ENCODE data around the gene ITCH.
A peak's percentile ranks its signal among the peaks of the same experiment; 100 is the strongest.
"Not testable (repeated sequence)": the region's sequence is repeated elsewhere in the genome, so short reads cannot be mapped to it uniquely, and the experiment has no call there.

The ITCH gene

DNA sequence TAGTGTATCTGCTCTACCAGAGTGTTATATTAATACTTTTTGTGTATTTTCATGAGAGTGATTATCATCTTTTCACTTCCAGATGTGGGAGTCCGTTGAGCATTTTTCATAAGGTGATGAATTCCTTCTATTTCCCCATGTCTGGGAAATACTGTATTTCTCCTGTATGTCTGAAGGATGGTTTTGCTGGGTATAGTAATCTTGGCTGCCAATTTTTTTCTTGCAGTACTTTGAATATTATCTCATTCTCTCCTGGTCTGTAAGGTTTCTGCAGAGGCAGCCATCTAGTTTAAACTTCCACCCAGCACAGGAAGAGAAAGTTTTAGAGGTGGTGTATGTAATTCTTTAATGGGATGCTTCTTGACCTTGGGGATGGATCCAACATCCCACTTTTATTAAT lies 137.8 kb downstream of the ITCH start:
- DNase-seq (ENCODE audit: low read depth in 4 of 4, low spot score in 1 of 4): no peak

- no peak for DNase-seq (ENCODE audit: low read depth in 4 of 4, low spot score in 1 of 4)
Measured at GRCh38 chr20:34506480-34506879, 143.4 kb downstream of the ITCH start.

DNA sequence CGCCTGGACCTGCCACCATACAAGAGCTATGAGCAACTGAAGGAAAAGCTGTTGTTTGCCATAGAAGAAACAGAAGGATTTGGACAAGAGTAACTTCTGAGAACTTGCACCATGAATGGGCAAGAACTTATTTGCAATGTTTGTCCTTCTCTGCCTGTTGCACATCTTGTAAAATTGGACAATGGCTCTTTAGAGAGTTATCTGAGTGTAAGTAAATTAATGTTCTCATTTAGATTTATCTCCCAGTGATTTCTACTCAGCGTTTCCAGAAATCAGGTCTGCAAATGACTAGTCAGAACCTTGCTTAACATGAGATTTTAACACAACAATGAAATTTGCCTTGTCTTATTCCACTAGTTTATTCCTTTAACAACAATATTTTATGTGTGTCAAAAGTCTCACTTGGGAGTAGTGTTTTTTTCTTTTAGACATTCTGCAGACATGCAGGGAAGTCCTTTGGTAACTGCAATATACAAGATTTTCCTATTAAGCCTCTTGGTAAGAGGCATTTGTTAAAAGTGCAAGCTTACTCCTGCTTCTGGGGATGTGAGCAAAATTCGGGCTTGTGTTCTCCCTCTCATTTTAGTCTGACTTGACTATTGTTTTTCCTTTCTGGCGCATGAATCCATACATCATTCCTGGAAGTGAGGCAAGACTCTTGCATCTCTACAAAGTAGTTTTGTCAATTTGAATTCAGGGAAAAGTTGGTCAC lies 144.8 kb downstream of the ITCH start:
- no peak for DNase-seq (ENCODE audit: low read depth in 4 of 4, low spot score in 1 of 4)

GRCh38 chr20:34510575-34510974 lies 147.5 kb downstream of the ITCH start:
- no peak for DNase-seq (ENCODE audit: low read depth in 4 of 4, low spot score in 1 of 4)

DNA sequence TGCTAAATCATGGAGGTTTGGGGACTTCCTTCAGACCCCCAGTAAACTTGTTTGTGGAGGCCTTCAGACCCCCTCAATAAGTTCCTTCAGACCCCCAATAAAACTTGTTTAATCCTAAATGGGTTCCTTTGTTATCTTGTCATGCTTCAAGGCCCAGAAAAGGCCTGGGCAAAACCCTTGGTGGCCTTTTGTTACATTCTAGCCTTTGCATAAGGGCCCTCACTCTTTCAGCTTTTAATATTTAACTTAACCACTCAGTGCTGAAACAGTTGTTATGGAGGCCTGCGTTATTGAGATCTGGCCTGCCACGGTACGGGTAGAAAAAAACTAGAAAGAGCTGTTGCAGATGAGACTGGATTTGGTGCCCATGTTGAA lies 148.8 kb downstream of the ITCH start:
- no peak for DNase-seq (ENCODE audit: low read depth in 4 of 4, low spot score in 1 of 4)

GRCh38 chr20:34512266-34512954 lies 149.3 kb downstream of the ITCH start:
- no peak for DNase-seq (ENCODE audit: low read depth in 4 of 4, low spot score in 1 of 4)

- DNase-seq (ENCODE audit: low read depth in 4 of 4, low spot score in 1 of 4): no peak
Measured at GRCh38 chr20:34512955-34513419, 149.9 kb downstream of the ITCH start.

GRCh38 chr20:34514034-34514433 lies 151.0 kb downstream of the ITCH start:
- DNase-seq (ENCODE audit: low read depth in 4 of 4, low spot score in 1 of 4): not testable (repeated sequence)

- DNase-seq (ENCODE audit: low read depth in 4 of 4, low spot score in 1 of 4): peak in 1 of 4 experiments; percentile 24
Measured at GRCh38 chr20:34514897-34515483, 151.9 kb downstream of the ITCH start.

GRCh38 chr20:34515484-34516246 lies 152.6 kb downstream of the ITCH start:
- peak in 3 of 4 experiments; percentile 27 to 59 (median 44) for DNase-seq (ENCODE audit: low read depth in 4 of 4, low spot score in 1 of 4)

DNA sequence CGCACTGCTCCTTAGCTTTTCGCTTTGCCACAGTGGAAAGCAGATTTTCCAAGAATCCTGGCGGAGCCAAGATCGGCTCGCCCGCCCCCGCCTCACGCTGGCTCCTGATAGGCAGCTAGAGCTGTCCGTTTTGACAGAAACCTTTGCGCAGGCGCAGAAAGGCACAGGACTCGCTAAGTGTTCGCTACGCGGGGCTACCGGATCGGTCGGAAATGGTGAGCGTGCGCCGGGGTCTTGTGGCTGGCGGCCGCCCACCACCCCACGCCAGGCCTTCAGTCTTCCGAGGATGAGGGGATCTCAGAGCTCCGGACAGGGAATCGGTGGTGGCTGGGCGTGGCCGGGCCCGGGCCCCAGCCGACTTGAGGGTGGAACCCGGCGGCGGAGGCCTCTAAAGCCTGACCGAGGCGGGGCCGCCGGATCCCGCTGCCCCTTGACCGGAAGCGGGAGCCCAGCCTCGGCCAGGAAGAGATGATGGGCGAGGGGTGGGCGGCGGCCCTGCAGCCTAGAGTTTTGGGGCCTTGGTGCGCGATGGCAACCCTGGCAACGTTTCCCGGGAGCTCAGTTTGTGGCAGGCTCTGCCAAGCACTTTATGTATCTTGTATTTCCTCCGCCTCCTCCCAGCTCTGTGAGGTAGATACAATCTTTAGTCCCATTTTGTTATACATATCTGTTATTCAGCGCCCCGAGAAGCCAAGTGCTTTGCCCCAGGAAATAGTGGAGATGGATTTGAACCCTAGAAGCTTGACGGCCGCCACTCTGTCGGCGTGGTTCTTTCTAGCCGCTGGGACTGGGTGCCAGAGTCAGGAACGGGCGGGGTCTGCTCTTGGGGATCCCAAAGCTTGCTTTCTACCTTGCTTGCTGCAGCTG lies 153.4 kb downstream of the ITCH start, which contains the start of gene DYNLRB1:
TSS of gene DYNLRB1 (plus strand) at position 176 of the 867 bp plus-strand sequence. CDS start at position 213, 37 bp downstream.
- peak; percentile 92 to 97 (median 96) for DNase-seq (ENCODE audit: low read depth in 4 of 4, low spot score in 1 of 4)

- no peak for DNase-seq (ENCODE audit: low read depth in 4 of 4, low spot score in 1 of 4)
Measured at GRCh38 chr20:34517114-34517505, 154.0 kb downstream of the ITCH start.

DNA sequence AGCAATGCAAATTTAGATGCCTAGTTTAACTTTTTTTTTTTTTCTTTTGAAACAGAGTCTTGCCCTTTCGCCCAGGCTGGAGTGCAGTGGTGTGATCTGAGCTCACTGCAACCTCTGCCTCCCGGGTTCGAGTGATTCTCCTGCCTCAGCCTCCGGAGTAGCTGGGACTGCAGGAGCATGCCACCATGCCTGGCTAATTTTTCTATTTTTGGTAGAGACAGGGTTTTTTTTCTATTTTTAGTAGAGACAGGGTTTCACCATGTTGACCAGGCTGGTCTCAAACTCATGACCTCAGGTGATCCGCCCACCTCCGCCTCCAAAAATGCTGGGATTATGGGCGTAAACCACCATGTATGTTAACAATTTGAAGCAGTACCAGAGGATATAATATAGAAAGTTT lies 155.8 kb downstream of the ITCH start:
- not testable (repeated sequence) for DNase-seq (ENCODE audit: low read depth in 4 of 4, low spot score in 1 of 4)

GRCh38 chr20:34519841-34520240 lies 156.8 kb downstream of the ITCH start:
- DNase-seq (ENCODE audit: low read depth in 4 of 4, low spot score in 1 of 4): not testable (repeated sequence)

GRCh38 chr20:34522969-34523871 lies 160.1 kb downstream of the ITCH start:
- peak in 2 of 4 experiments; percentile 11 to 32 for DNase-seq (ENCODE audit: low read depth in 4 of 4, low spot score in 1 of 4)

GRCh38 chr20:34524426-34524825 lies 161.4 kb downstream of the ITCH start:
- no peak for DNase-seq (ENCODE audit: low read depth in 4 of 4, low spot score in 1 of 4)

GRCh38 chr20:34525342-34525708 lies 162.3 kb downstream of the ITCH start:
- DNase-seq (ENCODE audit: low read depth in 4 of 4, low spot score in 1 of 4): no peak

DNA sequence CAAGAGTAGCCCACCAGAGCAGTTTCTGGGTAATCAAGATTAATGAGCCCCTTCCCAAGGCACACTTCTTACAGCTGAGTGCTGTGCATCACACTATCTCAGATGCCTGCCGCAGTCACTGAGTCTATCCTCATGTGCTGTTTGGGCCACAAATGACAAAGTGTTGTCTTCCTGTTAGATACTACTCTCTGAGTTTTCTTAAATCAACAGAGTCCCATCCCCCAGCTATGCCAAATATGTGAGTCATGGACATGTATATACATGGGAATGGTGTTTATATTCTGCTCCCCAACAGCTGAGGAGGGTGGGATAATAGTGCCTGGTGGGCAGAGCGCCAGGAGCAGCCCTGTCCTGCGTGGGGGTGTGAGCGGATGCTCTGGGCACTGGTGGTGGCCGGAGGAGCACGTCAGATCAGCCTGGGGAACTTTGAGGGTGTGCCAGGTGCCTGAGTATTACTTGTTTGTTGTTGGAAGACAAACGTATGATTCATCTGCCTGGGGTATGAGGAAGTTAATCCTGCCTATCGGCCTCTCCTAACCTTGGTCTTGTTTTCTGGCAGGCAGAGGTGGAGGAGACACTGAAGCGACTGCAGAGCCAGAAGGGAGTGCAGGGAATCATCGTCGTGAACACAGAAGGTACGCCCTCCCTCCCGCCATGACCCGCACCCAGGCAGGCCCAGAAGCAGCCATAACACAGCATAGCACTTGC lies 162.8 kb downstream of the ITCH start:
- DNase-seq (ENCODE audit: low read depth in 4 of 4, low spot score in 1 of 4): no peak

- no peak for DNase-seq (ENCODE audit: low read depth in 4 of 4, low spot score in 1 of 4)
Measured at GRCh38 chr20:34526466-34526865, 163.4 kb downstream of the ITCH start.
